Ishikawa (cell line): Measurements from ENCODE around the gene AKNA.

Experiments used
- CEBPB ChIP-seq: IDR thresholded peaks from 2 replicates; pipeline ENCODE4 v1.6.1; 2012
- CREB1 ChIP-seq: IDR thresholded peaks from 2 replicates; pipeline ENCODE4 v1.6.1; 2012; ENCODE audit warnings: low read depth
- EGR1 ChIP-seq: IDR thresholded peaks from 2 replicates; pipeline ENCODE4 v1.6.1; 2012
- EP300 ChIP-seq: IDR thresholded peaks from 2 replicates; pipeline ENCODE4 v1.6.1; 2012; ENCODE audit warnings: borderline replicate concordance
- FOXM1 ChIP-seq: IDR thresholded peaks from 2 replicates; pipeline ENCODE4 v1.6.1; 2012; ENCODE audit warnings: low read depth, borderline replicate concordance
- MAX ChIP-seq: IDR thresholded peaks from 2 replicates; pipeline ENCODE4 v1.6.1; 2012
- NFIC ChIP-seq: IDR thresholded peaks from 2 replicates; pipeline ENCODE4 v1.6.1; 2012
- RAD21 ChIP-seq: IDR thresholded peaks from 2 replicates; pipeline ENCODE4 v1.6.1; 2012; ENCODE audit warnings: low read depth
- REST ChIP-seq: IDR thresholded peaks from 2 replicates; pipeline ENCODE4 v1.6.1; 2012; ENCODE audit warnings: low read depth, mild to moderate bottlenecking
- TAF1 ChIP-seq: IDR thresholded peaks from 2 replicates; pipeline ENCODE4 v1.6.1; 2012; ENCODE audit warnings: low read depth, mild to moderate bottlenecking
- TCF12 ChIP-seq: IDR thresholded peaks from 2 replicates; pipeline ENCODE4 v1.6.1; 2012; ENCODE audit warnings: low read depth
- TEAD4 ChIP-seq: IDR thresholded peaks from 2 replicates; pipeline ENCODE4 v1.6.1; 2012
- USF1 ChIP-seq: IDR thresholded peaks from 2 replicates; pipeline ENCODE4 v1.6.1; 2012
- YY1 ChIP-seq: IDR thresholded peaks from 2 replicates; pipeline ENCODE4 v1.6.1; 2012; ENCODE audit warnings: low read depth
- ZBTB7A ChIP-seq: IDR thresholded peaks from 2 replicates; pipeline ENCODE4 v1.6.1; 2012; ENCODE audit warnings: low read depth

AKNA gene

GRCh38 chr9:114376586-114377445 lies 11.0 kb downstream of the AKNA start:
- TF ChIP-seq CEBPB, result no peak
- no peak for TF ChIP-seq CREB1
- TF ChIP-seq RAD21, result no peak
- no peak for TF ChIP-seq USF1
- no peak for TF ChIP-seq TEAD4
- no peak for TF ChIP-seq EP300
- TF ChIP-seq NFIC, result no peak
- TF ChIP-seq REST, result no peak
- TF ChIP-seq TAF1, result no peak
- TF ChIP-seq MAX, result no peak

GRCh38 chr9:114375386-114376175 lies 12.2 kb downstream of the AKNA start:
- no peak for TF ChIP-seq YY1
- TF ChIP-seq MAX, result no peak
- no peak for TF ChIP-seq ZBTB7A
- TF ChIP-seq TAF1, result no peak

GRCh38 chr9:114374936-114375335 lies 12.8 kb downstream of the AKNA start:
- TF ChIP-seq NFIC (no peak), RAD21 (no peak), TEAD4 (no peak), CREB1 (no peak), FOXM1 (no peak), REST (no peak), MAX (no peak), USF1 (no peak), TCF12 (no peak), CEBPB (no peak), EP300 (no peak), ZBTB7A (no peak), EGR1 (no peak), YY1 (no peak), TAF1 (no peak)

- TF ChIP-seq CEBPB (no peak), CREB1 (no peak), FOXM1 (no peak), MAX (no peak), EP300 (no peak), USF1 (no peak), YY1 (no peak), NFIC (no peak), ZBTB7A (no peak), TAF1 (no peak), REST (no peak), TCF12 (no peak), RAD21 (no peak), TEAD4 (no peak), EGR1 (no peak)
These were observed 13.6 kb downstream of the AKNA start for GRCh38 chr9:114373960-114374730.
